K562 (cell line): ENCODE measurements around the gene CDCP1. TPM values are rescaled to one million over a fixed set of nuclear protein-coding genes. Genes with fewer than 3 reads are reported as not detected.

Experiments used
- CHCHD3 ChIP-seq: fragments of 250-450 bp; sonication (Bioruptor Pico); IDR thresholded peaks from 2 replicates; pipeline ENCODE4 v2.1.2; 2022; ENCODE audit warnings: mild to moderate bottlenecking
- DACH1 ChIP-seq: fragments of 450-650 bp; IDR thresholded peaks from 2 replicates; pipeline ENCODE4 v1.6.1; 2018; ENCODE audit not compliant: partially characterized antibody
- ESRRB ChIP-seq: fragments of 250-450 bp; sonication (Bioruptor Pico); IDR thresholded peaks from 2 replicates; pipeline ENCODE4 v1.5.0; 2020; ENCODE audit warnings: mild to moderate bottlenecking, moderate library complexity, borderline replicate concordance
- FOXA1 ChIP-seq: fragments of 450-650 bp; IDR thresholded peaks from 2 replicates; pipeline ENCODE4 v1.6.1; 2016; ENCODE audit warnings: mild to moderate bottlenecking, borderline replicate concordance
- GTF3C2 ChIP-seq: IDR thresholded peaks from 3 replicates; pipeline ENCODE4 v1.6.1; 2011; ENCODE audit warnings: borderline replicate concordance, mild to moderate bottlenecking, moderate library complexity; ENCODE audit not compliant: insufficient read length; ENCODE audit errors: extremely low read depth
- HES1 ChIP-seq: fragments of 450-650 bp; IDR thresholded peaks from 2 replicates; pipeline ENCODE4 v1.6.1; 2016; ENCODE audit warnings: low read depth, mild to moderate bottlenecking, moderate library complexity
- HMGN3 ChIP-seq: IDR thresholded peaks from 2 replicates; pipeline ENCODE4 v1.6.1; 2011; ENCODE audit warnings: borderline replicate concordance, low read depth, mild to moderate bottlenecking, mixed read lengths, low read length; ENCODE audit not compliant: insufficient read length; ENCODE audit errors: extremely low read depth
- MEF2A ChIP-seq: IDR thresholded peaks from 2 replicates; pipeline ENCODE4 v1.6.1; 2011; ENCODE audit warnings: low read depth, mild to moderate bottlenecking, low read length, moderate library complexity; ENCODE audit not compliant: control insufficient read depth
- MTA2 ChIP-seq: fragments of 450-650 bp; IDR thresholded peaks from 2 replicates; pipeline ENCODE4 v1.6.1; 2016; ENCODE audit warnings: low read depth
- NR0B1 ChIP-seq: fragments of 450-650 bp; IDR thresholded peaks from one replicate; pipeline ENCODE4 v1.6.1; 2018; ENCODE audit warnings: mild to moderate bottlenecking, moderate library complexity; ENCODE audit not compliant: partially characterized antibody
- PHB ChIP-seq: fragments of 250-450 bp; sonication (Bioruptor Pico); IDR thresholded peaks from 2 replicates; pipeline ENCODE4 v1.5.0; 2021
- RBM15 ChIP-seq: fragments of 200-400 bp; formaldehyde crosslinking; IDR thresholded peaks from 2 replicates; pipeline ENCODE4 v1.6.1; 2018; ENCODE audit warnings: mild to moderate bottlenecking, low read length, moderate library complexity; ENCODE audit not compliant: insufficient read depth
- RBM17 ChIP-seq: fragments of 200-400 bp; formaldehyde crosslinking; IDR thresholded peaks from 2 replicates; pipeline ENCODE4 v1.6.1; 2017; ENCODE audit warnings: low read depth, mild to moderate bottlenecking, low read length, borderline replicate concordance
- SIN3B ChIP-seq: fragments of 450-650 bp; IDR thresholded peaks from 2 replicates; pipeline ENCODE4 v1.6.1; 2017; ENCODE audit warnings: low read depth, mild to moderate bottlenecking, moderate library complexity
- TBL1XR1 ChIP-seq, 2 experiments: IDR thresholded peaks; 2 replicates each; pipeline ENCODE4 v1.6.1; 2012; ENCODE audit warnings: improper control_type of control experiment in 2 of 2, low read length in 2 of 2, mild to moderate bottlenecking in 1 of 2
- XRCC3 ChIP-seq: fragments of 450-650 bp; IDR thresholded peaks from 2 replicates; pipeline ENCODE4 v1.6.1; 2017; ENCODE audit warnings: mild to moderate bottlenecking, moderate library complexity
- ZC3H4 ChIP-seq: sonication (generic); formaldehyde crosslinking; IDR thresholded peaks from 2 replicates; pipeline ENCODE4 v1.9.0; 2021; ENCODE audit warnings: missing genetic modification reagents, borderline replicate concordance
- ZNF217 ChIP-seq: sonication (generic); formaldehyde crosslinking; IDR thresholded peaks from 2 replicates; pipeline ENCODE4 v1.8.0; 2022; ENCODE audit warnings: mild to moderate bottlenecking, missing genetic modification reagents
- ZNF280A ChIP-seq: fragments of 450-650 bp; IDR thresholded peaks from 2 replicates; pipeline ENCODE4 v1.6.1; 2018; ENCODE audit warnings: mild to moderate bottlenecking, low read depth; ENCODE audit not compliant: partially characterized antibody
- ZNF282 ChIP-seq: sonication (generic); formaldehyde crosslinking; IDR thresholded peaks from 2 replicates; pipeline ENCODE4 v1.8.1; 2023; ENCODE audit warnings: missing genetic modification reagents
- ZNF668 ChIP-seq: fragments of 250-450 bp; sonication (Bioruptor Pico); IDR thresholded peaks from 2 replicates; pipeline ENCODE4 v1.8.0; 2022; ENCODE audit warnings: mild to moderate bottlenecking, inconsistent platforms
- ZSCAN29 ChIP-seq: fragments of 450-650 bp; IDR thresholded peaks from 2 replicates; pipeline ENCODE4 v1.6.1; 2017
- polyA plus RNA-seq, 8 experiments: library from polyadenylated mRNA; depleted of rRNA in 4 of 8; stranded (reverse) in 5 of 8; unstranded in 3 of 8; fragments of >200 nt; fragmentation: Nextera tagmentation in 2 of 8; fragmentation: Illumina TruSeq in 1 of 8; extraction: Ambion mirVana in 2 of 8; extraction: Trizol in 1 of 8; gene quantifications; 2 replicates each; pipeline versions ENCODE4 v1.2.1 to v1.2.3, GENCODE V29; 2011 to 2014; ENCODE audit warnings: inconsistent platforms in 1 of 8, missing spikeins in 1 of 8
- total RNA-seq, 7 experiments: library from RNA; depleted of rRNA in 6 of 7; stranded (reverse); fragments of >200 nt in 6 of 7; fragmentation: Illumina TruSeq in 2 of 7; extraction: Trizol in 2 of 7; gene quantifications; 2 replicates each; pipeline versions ENCODE4 v1.2.1 to v1.2.3, GENCODE V29; 2011 to 2021; ENCODE audit warnings: low replicate concordance in 1 of 7

Gene CDCP1
- total and polyA plus RNA-seq, 9 of the 15 experiments (the other 6 are each of a cell fraction or from before 2014, with no cell fraction given) = 3.9 to 16.4 (median 5.2) TPM

GRCh38 chr3:45064512-45065372, 81.4 kb downstream of the CDCP1 start (continued):
- no peak for TF ChIP-seq ZNF280A
- TF ChIP-seq ZSCAN29 = no peak
- peak; percentile 27 for TF ChIP-seq HMGN3
- no peak for TF ChIP-seq SIN3B
- TF ChIP-seq DACH1 = no peak
- peak; percentile 65; the same call in 1 of the 2 replicates for TF ChIP-seq HES1
- TF ChIP-seq ZNF668 (CRISPR knock-in tag) = peak; percentile 100
- no peak for TF ChIP-seq ZC3H4 (CRISPR knock-in tag)
- TF ChIP-seq ZNF282 (CRISPR knock-in tag) = no peak
- TF ChIP-seq GTF3C2 = no peak
- TF ChIP-seq RBM17 = no peak
- peak; percentile 28 to 73; a peak in 1 of 4 replicates for TF ChIP-seq TBL1XR1 (IDR thresholded peaks at IDR 0.05; ENCODE audit: low read length in 2 of 2)
- TF ChIP-seq FOXA1 = no peak
- no peak for TF ChIP-seq NR0B1
- TF ChIP-seq RBM15 = no peak
- TF ChIP-seq PHB (CRISPR knock-in tag) = peak; percentile 100
- TF ChIP-seq ESRRB (CRISPR knock-in tag) = peak; percentile 99
- peak; percentile 81 for TF ChIP-seq MTA2
- TF ChIP-seq XRCC3 = no peak
- peak; percentile 97 for TF ChIP-seq CHCHD3
- TF ChIP-seq ZNF217 (CRISPR knock-in tag) = no peak
- 0 out of 2 replicates have a peak, but pooled peaks have one; percentile 1 for TF ChIP-seq MEF2A
